ENCODE data around the gene SLFN12L. TPM values are rescaled to one million over a fixed set of nuclear protein-coding genes. Genes with fewer than 3 reads are reported as not detected.
"Not testable (repeated sequence)": the region's sequence is repeated elsewhere in the genome, so short reads cannot be mapped to it uniquely, and the experiment has no call there.

Gene SLFN12L
- total and polyA plus RNA-seq, 2 donors, result 1.2 to 3.7 TPM

DNA sequence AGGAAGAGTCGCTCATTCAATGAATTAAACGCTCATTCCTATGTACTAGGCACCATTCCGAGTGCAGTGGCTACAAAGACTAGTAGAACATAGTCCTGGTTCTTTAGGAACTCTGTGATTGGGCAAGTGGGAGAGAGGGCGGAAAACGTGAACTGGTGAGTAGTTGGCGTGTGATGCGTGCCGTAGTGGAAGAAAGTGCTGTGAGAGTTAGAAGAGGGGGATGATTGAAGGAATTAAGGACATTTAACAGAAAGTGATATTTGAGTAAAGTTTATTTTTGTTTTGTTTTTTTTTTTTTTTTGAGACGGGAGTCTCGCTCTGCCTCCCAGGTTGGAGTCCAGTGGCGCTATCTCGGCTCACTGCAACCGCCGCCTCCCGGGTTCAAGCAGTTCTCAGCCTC is 31.1 kb upstream of the SLFN12L start:
- peak in 3 of 9 donors; percentile 11 to 50 (median 25) for DNase-seq (ENCODE audit: low read depth in 6 of 9, low spot score in 9 of 9)
- peaks cover 6 to 9% of the 10 kb centered on the region in 2 donors for H3K36me3 ChIP-seq (ENCODE audit: control insufficient read depth in 2 of 2, insufficient read depth in 2 of 2, low read length in 1 of 2)
- WGBS, result 34% methylated on average over 15 of the region's 15 CpGs

DNA sequence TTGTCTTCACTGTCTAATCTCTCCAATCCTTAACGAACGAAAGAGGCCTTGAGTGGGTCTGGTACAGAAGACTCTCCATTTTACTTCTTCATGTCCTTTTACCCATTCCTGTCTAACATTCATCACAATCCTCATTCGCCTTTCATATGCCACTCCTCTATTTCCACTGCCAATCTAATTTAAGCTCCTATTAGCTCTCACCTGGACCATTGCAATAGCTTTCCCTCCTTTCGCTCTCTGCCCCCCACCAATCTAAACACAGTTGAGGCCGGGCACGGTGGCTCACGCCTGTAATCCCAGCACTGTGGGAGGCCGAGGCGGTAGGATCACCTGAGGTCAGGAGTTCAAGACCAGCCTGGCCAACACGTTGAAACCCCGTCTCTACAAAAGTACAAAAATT is 29.5 kb upstream of the SLFN12L start:
- Histone ChIP-seq H3K4me3 (ENCODE audit: low read length in 2 of 2) (peak overlapping the region in 1 of 2 donors; percentile 81), H3K4me1 (ENCODE audit: control insufficient read depth in 2 of 2, insufficient read depth in 2 of 2, low read length in 2 of 2) (peaks cover 2 to 10% of the 10 kb centered on the region in 2 donors), H3K9me3 (ENCODE audit: control insufficient read depth in 2 of 2, insufficient read depth in 1 of 2, low read length in 1 of 2) (no peaks in the 10 kb centered on the region), H3K27ac (ENCODE audit: low read depth in 1 of 2, low read length in 1 of 2) (no peak overlapping the region), H3K36me3 (ENCODE audit: control insufficient read depth in 2 of 2, insufficient read depth in 2 of 2, low read length in 1 of 2) (peaks cover 0 to 2% of the 10 kb centered on the region in 2 donors), H3K27me3 (ENCODE audit: control insufficient read depth in 2 of 2, insufficient read depth in 1 of 2, low read length in 1 of 2) (no peaks in the 10 kb centered on the region)
- 89% methylated on average over 11 of the region's 11 CpGs for WGBS
- no peak for DNase-seq (ENCODE audit: low read depth in 6 of 9, low spot score in 9 of 9)

More for the DNA sequence above, 31.1 kb upstream of the SLFN12L start:
- Histone ChIP-seq H3K4me3 (ENCODE audit: low read length in 2 of 2) (peak overlapping the region; percentile 81 to 95), H3K4me1 (ENCODE audit: control insufficient read depth in 2 of 2, insufficient read depth in 2 of 2, low read length in 2 of 2) (peaks cover 2 to 10% of the 10 kb centered on the region in 2 donors), H3K9me3 (ENCODE audit: control insufficient read depth in 2 of 2, insufficient read depth in 1 of 2, low read length in 1 of 2) (no peaks in the 10 kb centered on the region), H3K27me3 (ENCODE audit: control insufficient read depth in 2 of 2, insufficient read depth in 1 of 2, low read length in 1 of 2) (no peaks in the 10 kb centered on the region), H3K27ac (ENCODE audit: low read depth in 1 of 2, low read length in 1 of 2) (peak overlapping the region in 1 of 2 donors; percentile 55)

DNA sequence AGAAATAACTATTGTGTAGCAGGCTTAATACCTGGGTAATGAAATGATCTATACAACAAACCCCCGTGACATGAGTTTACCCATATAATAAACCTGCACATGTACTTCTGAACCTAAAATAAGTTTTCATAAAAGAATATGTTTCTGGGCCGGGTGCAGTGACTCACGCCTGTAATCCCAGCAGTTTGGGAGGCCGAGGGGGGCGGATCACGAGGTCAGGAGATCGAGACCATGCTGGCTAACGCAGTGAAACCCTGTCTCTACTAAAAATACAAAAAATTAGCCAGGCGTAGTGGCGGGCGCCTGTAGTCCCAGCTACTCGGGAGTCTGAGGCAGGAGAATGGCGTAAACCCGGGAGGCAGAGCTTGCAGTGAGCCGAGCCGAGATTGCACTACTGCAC is 25.7 kb upstream of the SLFN12L start:
- H3K4me3 ChIP-seq (ENCODE audit: low read length in 2 of 2); H3K4me1 ChIP-seq (ENCODE audit: control insufficient read depth in 2 of 2, insufficient read depth in 2 of 2, low read length in 2 of 2); H3K27ac ChIP-seq (ENCODE audit: low read depth in 1 of 2, low read length in 1 of 2); DNase-seq (ENCODE audit: low read depth in 6 of 9, low spot score in 9 of 9); H3K9me3 ChIP-seq (ENCODE audit: control insufficient read depth in 2 of 2, insufficient read depth in 1 of 2, low read length in 1 of 2); H3K36me3 ChIP-seq (ENCODE audit: control insufficient read depth in 2 of 2, insufficient read depth in 2 of 2, low read length in 1 of 2); H3K27me3 ChIP-seq (ENCODE audit: control insufficient read depth in 2 of 2, insufficient read depth in 1 of 2, low read length in 1 of 2): not testable (repeated sequence)
- 95% methylated on average over 16 of the region's 16 CpGs for WGBS

DNA sequence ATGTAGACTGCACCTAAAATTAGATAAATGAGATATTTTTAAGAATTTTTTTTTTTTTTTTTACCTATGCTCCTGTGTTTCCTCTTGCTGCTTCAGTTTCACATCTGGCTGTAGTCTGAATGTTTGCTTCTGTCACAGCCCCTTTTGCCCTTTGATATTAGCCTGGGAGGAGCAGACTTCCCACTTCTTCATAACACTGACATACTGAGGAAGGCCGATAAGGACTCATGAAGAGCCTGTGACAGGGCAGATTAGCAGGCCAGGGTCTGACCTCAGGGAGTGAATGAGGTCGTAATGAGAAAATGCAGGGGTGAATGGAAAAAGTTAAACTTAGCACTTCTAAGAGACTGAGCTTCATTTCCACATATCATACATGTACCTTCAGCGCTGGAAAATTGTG is 23.2 kb upstream of the SLFN12L start, which contains the start of gene SLFN14:
Gene SLFN14, minus strand, starts transcription at position 117 of the 400 bp plus-strand sequence. CDS start 2,757 bp downstream, outside the sequence.
- no peak for DNase-seq (ENCODE audit: low read depth in 6 of 9, low spot score in 9 of 9)
- no peak within 1 kb of the TSS for H3K27ac ChIP-seq (ENCODE audit: low read depth in 1 of 2, low read length in 1 of 2)

GRCh38 chr17:35559495-35560210 is 22.2 kb upstream of the SLFN12L start:
- WGBS, result 60% methylated on average over 2 of the region's 2 CpGs
- H3K36me3 ChIP-seq (ENCODE audit: control insufficient read depth in 2 of 2, insufficient read depth in 2 of 2, low read length in 1 of 2), result no peaks in the 10 kb centered on the region
- no peak for DNase-seq (ENCODE audit: low read depth in 6 of 9, low spot score in 9 of 9)
- H3K9me3 ChIP-seq (ENCODE audit: control insufficient read depth in 2 of 2, insufficient read depth in 1 of 2, low read length in 1 of 2), result no peaks in the 10 kb centered on the region
- H3K4me3 ChIP-seq (ENCODE audit: low read length in 2 of 2), result no peak overlapping the region
- no peaks in the 10 kb centered on the region for H3K27me3 ChIP-seq (ENCODE audit: control insufficient read depth in 2 of 2, insufficient read depth in 1 of 2, low read length in 1 of 2)
- H3K27ac ChIP-seq (ENCODE audit: low read depth in 1 of 2, low read length in 1 of 2), result no peak overlapping the region
- no peaks in the 10 kb centered on the region for H3K4me1 ChIP-seq (ENCODE audit: control insufficient read depth in 2 of 2, insufficient read depth in 2 of 2, low read length in 2 of 2)

More for the DNA sequence above, 23.2 kb upstream of the SLFN12L start, which contains the start of gene SLFN14:
- WGBS, result 24% methylated on average over 3 of the region's 3 CpGs
- Histone ChIP-seq H3K9me3 (ENCODE audit: control insufficient read depth in 2 of 2, insufficient read depth in 1 of 2, low read length in 1 of 2) (no peaks in the 10 kb centered on the region), H3K36me3 (ENCODE audit: control insufficient read depth in 2 of 2, insufficient read depth in 2 of 2, low read length in 1 of 2) (no peaks in the 10 kb centered on the region), H3K27me3 (ENCODE audit: control insufficient read depth in 2 of 2, insufficient read depth in 1 of 2, low read length in 1 of 2) (no peaks in the 10 kb centered on the region), H3K4me3 (ENCODE audit: low read length in 2 of 2) (no peak within 1 kb of the TSS), H3K4me1 (ENCODE audit: control insufficient read depth in 2 of 2, insufficient read depth in 2 of 2, low read length in 2 of 2) (no peaks in the 10 kb centered on the region)

- H3K4me1 ChIP-seq (ENCODE audit: control insufficient read depth in 2 of 2, insufficient read depth in 2 of 2, low read length in 2 of 2), result no peaks in the 10 kb centered on the region
- 92% methylated on average over 3 of the region's 3 CpGs for WGBS
- no peak for DNase-seq (ENCODE audit: low read depth in 6 of 9, low spot score in 9 of 9)
- H3K9me3 ChIP-seq (ENCODE audit: control insufficient read depth in 2 of 2, insufficient read depth in 1 of 2, low read length in 1 of 2), result no peaks in the 10 kb centered on the region
- no peak overlapping the region for H3K4me3 ChIP-seq (ENCODE audit: low read length in 2 of 2)
- H3K36me3 ChIP-seq (ENCODE audit: control insufficient read depth in 2 of 2, insufficient read depth in 2 of 2, low read length in 1 of 2), result no peaks in the 10 kb centered on the region
- no peaks in the 10 kb centered on the region for H3K27me3 ChIP-seq (ENCODE audit: control insufficient read depth in 2 of 2, insufficient read depth in 1 of 2, low read length in 1 of 2)
- H3K27ac ChIP-seq (ENCODE audit: low read depth in 1 of 2, low read length in 1 of 2), result no peak overlapping the region
Measured at GRCh38 chr17:35557353-35557752, 19.9 kb upstream of the SLFN12L start.

- Histone ChIP-seq H3K9me3 (ENCODE audit: control insufficient read depth in 2 of 2, insufficient read depth in 1 of 2, low read length in 1 of 2) (no peaks in the 10 kb centered on the region), H3K36me3 (ENCODE audit: control insufficient read depth in 2 of 2, insufficient read depth in 2 of 2, low read length in 1 of 2) (no peaks in the 10 kb centered on the region), H3K4me3 (ENCODE audit: low read length in 2 of 2) (no peak overlapping the region), H3K27ac (ENCODE audit: low read depth in 1 of 2, low read length in 1 of 2) (no peak overlapping the region), H3K4me1 (ENCODE audit: control insufficient read depth in 2 of 2, insufficient read depth in 2 of 2, low read length in 2 of 2) (no peaks in the 10 kb centered on the region), H3K27me3 (ENCODE audit: control insufficient read depth in 2 of 2, insufficient read depth in 1 of 2, low read length in 1 of 2) (no peaks in the 10 kb centered on the region)
- no peak for DNase-seq (ENCODE audit: low read depth in 6 of 9, low spot score in 9 of 9)
- 97% methylated on average over 5 of the region's 5 CpGs for WGBS
Measured at GRCh38 chr17:35555691-35556090, 18.2 kb upstream of the SLFN12L start.

DNA sequence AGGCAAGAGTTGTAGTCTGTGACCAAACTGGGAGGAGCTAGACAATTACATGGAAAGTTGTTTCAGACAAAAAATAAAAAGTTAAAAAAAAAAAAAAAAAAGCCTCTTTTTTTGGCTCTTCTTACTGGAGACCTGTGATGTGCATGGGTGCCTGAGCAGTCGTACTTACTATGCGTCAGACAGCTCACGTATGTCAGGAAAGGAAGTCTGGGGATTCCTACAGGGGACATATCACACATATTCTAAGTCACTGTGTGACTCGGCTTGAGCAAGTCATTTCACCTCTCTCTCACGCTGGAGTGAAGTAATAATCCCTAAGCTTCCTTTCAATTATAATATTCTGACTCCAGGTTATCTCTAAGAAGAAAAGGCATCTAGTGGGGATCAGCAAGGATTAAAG is 17.2 kb upstream of the SLFN12L start:
- no peaks in the 10 kb centered on the region for H3K4me1 ChIP-seq (ENCODE audit: control insufficient read depth in 2 of 2, insufficient read depth in 2 of 2, low read length in 2 of 2)
- WGBS, result 93% methylated on average over 5 of the region's 5 CpGs
- no peak overlapping the region for H3K4me3 ChIP-seq (ENCODE audit: low read length in 2 of 2)
- H3K27ac ChIP-seq (ENCODE audit: low read depth in 1 of 2, low read length in 1 of 2), result no peak overlapping the region
- no peak for DNase-seq (ENCODE audit: low read depth in 6 of 9, low spot score in 9 of 9)
- no peaks in the 10 kb centered on the region for H3K36me3 ChIP-seq (ENCODE audit: control insufficient read depth in 2 of 2, insufficient read depth in 2 of 2, low read length in 1 of 2)
- H3K9me3 ChIP-seq (ENCODE audit: control insufficient read depth in 2 of 2, insufficient read depth in 1 of 2, low read length in 1 of 2), result no peaks in the 10 kb centered on the region
- no peaks in the 10 kb centered on the region for H3K27me3 ChIP-seq (ENCODE audit: control insufficient read depth in 2 of 2, insufficient read depth in 1 of 2, low read length in 1 of 2)

DNA sequence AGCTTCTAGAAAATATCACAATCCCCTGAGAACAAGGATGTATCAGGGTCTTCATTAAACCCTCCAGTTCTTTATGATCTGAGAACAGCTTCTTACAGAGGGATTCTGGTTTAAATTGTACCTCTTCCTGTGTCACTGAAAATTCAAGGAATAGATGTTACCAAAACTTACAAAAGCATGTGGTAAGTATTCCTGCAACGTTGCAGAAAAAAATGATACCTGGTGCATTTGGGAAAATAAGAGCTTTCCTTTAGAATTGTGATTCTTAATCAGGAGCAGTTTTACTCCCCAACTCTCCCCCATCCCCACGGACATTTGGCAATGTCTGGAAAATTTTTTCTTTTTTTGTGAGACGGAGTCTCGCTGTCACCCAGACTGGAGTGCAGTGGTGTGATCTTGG is 15.8 kb upstream of the SLFN12L start:
- no peaks in the 10 kb centered on the region for H3K9me3 ChIP-seq (ENCODE audit: control insufficient read depth in 2 of 2, insufficient read depth in 1 of 2, low read length in 1 of 2)
- DNase-seq (ENCODE audit: low read depth in 6 of 9, low spot score in 9 of 9), result no peak
- H3K27ac ChIP-seq (ENCODE audit: low read depth in 1 of 2, low read length in 1 of 2), result no peak overlapping the region
- no peak overlapping the region for H3K4me3 ChIP-seq (ENCODE audit: low read length in 2 of 2)
- no peaks in the 10 kb centered on the region for H3K27me3 ChIP-seq (ENCODE audit: control insufficient read depth in 2 of 2, insufficient read depth in 1 of 2, low read length in 1 of 2)
- no peaks in the 10 kb centered on the region for H3K36me3 ChIP-seq (ENCODE audit: control insufficient read depth in 2 of 2, insufficient read depth in 2 of 2, low read length in 1 of 2)
- no peaks in the 10 kb centered on the region for H3K4me1 ChIP-seq (ENCODE audit: control insufficient read depth in 2 of 2, insufficient read depth in 2 of 2, low read length in 2 of 2)
- WGBS, result 91% methylated on average over 4 of the region's 4 CpGs
